ELR (cell line): ENCODE measurements around the gene GRIA1.

Source experiments
- DNase-seq: peaks from one replicate; pipeline ENCODE4 v3.0.0-alpha.2; 2015; ENCODE audit warnings: low read depth

Gene GRIA1

GRCh38 chr5:153490118-153491037 lies at the start of gene GRIA1:
TSS of gene GRIA1 (plus strand) at chr5:153490670.
- DNase-seq: peak; percentile 7

GRCh38 chr5:153445875-153446579 lies 44.4 kb upstream of the GRIA1 start:
- DNase-seq: no peak

GRCh38 chr5:153447534-153447933 lies 42.9 kb upstream of the GRIA1 start:
- no peak for DNase-seq

GRCh38 chr5:153456354-153456753 lies 34.1 kb upstream of the GRIA1 start:
- no peak for DNase-seq

GRCh38 chr5:153456993-153457392 lies 33.5 kb upstream of the GRIA1 start:
- no peak for DNase-seq

GRCh38 chr5:153458268-153458667 lies 32.2 kb upstream of the GRIA1 start:
- no peak for DNase-seq

- no peak for DNase-seq
Measured at GRCh38 chr5:153459051-153459743, 31.3 kb upstream of the GRIA1 start.

GRCh38 chr5:153460421-153460820 lies 30.0 kb upstream of the GRIA1 start:
- peak; percentile 37 for DNase-seq

GRCh38 chr5:153461341-153461740 lies 29.1 kb upstream of the GRIA1 start:
- DNase-seq: no peak

GRCh38 chr5:153463806-153464205 lies 26.7 kb upstream of the GRIA1 start:
- peak; percentile 87 for DNase-seq

GRCh38 chr5:153467546-153467945 lies 22.9 kb upstream of the GRIA1 start:
- no peak for DNase-seq

GRCh38 chr5:153469423-153469822 lies 21.0 kb upstream of the GRIA1 start:
- no peak for DNase-seq

- no peak for DNase-seq
Measured at GRCh38 chr5:153470736-153471135, 19.7 kb upstream of the GRIA1 start.

- peak; percentile 87 for DNase-seq
Measured at GRCh38 chr5:153476767-153477166, 13.7 kb upstream of the GRIA1 start.

- DNase-seq: peak; percentile 56
Measured at GRCh38 chr5:153480401-153480800, 10.1 kb upstream of the GRIA1 start.

GRCh38 chr5:153483482-153483881 lies 7.0 kb upstream of the GRIA1 start:
- DNase-seq: no peak

- DNase-seq: no peak
Measured at GRCh38 chr5:153485641-153486040, 4.8 kb upstream of the GRIA1 start.

GRCh38 chr5:153486771-153487170 lies 3.7 kb upstream of the GRIA1 start:
- no peak for DNase-seq

GRCh38 chr5:153489611-153490010 lies 859 bp upstream of the GRIA1 start:
- peak; percentile 61 for DNase-seq

GRCh38 chr5:153491038-153491744 lies 721 bp downstream of the GRIA1 start:
- no peak for DNase-seq

- DNase-seq: no peak
Measured at GRCh38 chr5:153491856-153492255, 1.4 kb downstream of the GRIA1 start.

- DNase-seq: peak; percentile 63
Measured at GRCh38 chr5:153496835-153497234, 6.4 kb downstream of the GRIA1 start.
